ENCODE results near the gene MAP6. TPM values are rescaled to one million over a fixed set of nuclear protein-coding genes. Genes with fewer than 3 reads are reported as not detected.

MAP6 gene
- 57.5 TPM for total RNA-seq

GRCh38 chr11:75668451-75669297 is at the start of gene MAP6:
TSS of gene MAP6 (minus strand) at chr11:75669038. CDS start at chr11:75668369, 669 bp downstream.

GRCh38 chr11:75717608-75718418 is 49.0 kb upstream of the MAP6 start, which contains the start of gene MOGAT2:
TSS of gene MOGAT2 (plus strand) at chr11:75717838. CDS start at chr11:75717889, 51 bp downstream.

GRCh38 chr11:75562048-75562835 is 106.6 kb downstream of the MAP6 start, which contains the start of gene SERPINH1:
TSS of gene SERPINH1 (plus strand) at chr11:75562253. CDS start at chr11:75566350, 4,097 bp downstream.

Other genes with a start within 250 kb of the MAP6 start
- gene KLHL35, start 235.8 kb downstream of the MAP6 start, total RNA-seq, result 16.1 TPM
- 65.8 TPM for gene GDPD5, start 143.1 kb downstream of the MAP6 start, total RNA-seq
- gene SERPINH1, start 106.8 kb downstream of the MAP6 start, total RNA-seq, result 479 TPM
- not detected for gene MOGAT2, start 48.8 kb upstream of the MAP6 start, total RNA-seq
- gene DGAT2, start 99.7 kb upstream of the MAP6 start, total RNA-seq, result 5.2 TPM
- 49.5 TPM for gene UVRAG, start 146.2 kb upstream of the MAP6 start, total RNA-seq

Measured in camera-type eye (tissue), 1 donor.